K562 (cell line): ENCODE results near the gene SLX4IP. TPM values are rescaled to one million over a fixed set of nuclear protein-coding genes. Genes with fewer than 3 reads are reported as not detected.

Source experiments
- ATAC-seq: fragments of 200-7000 bp; cut with Tn5 transposase; 3 replicates; pipeline ENCODE4 v1.9.1; 2020; ENCODE audit warnings: moderate library complexity
- BruUV-seq: library from RNA; stranded (reverse); fragments of 400-500 nt; replicated peaks from 2 replicates; lab custom pipeline; 2021; lab: Mats Ljungman, UMichigan
- CTCF ChIA-PET: fragments of 300-600 bp; formaldehyde crosslinking; extraction: SDS; loops from one replicate; lab custom pipeline; 2021; ENCODE audit warnings: low intra/inter-chr PET ratio; lab: Yijun Ruan, JAX
- POLR2A ChIA-PET: fragments of 300-600, 350-650 bp; sonication (Branson Sonifier 250); formaldehyde crosslinking; extraction: SDS; loops from one replicate; lab custom pipeline; 2021; ENCODE audit warnings: antibody characterized with exemption, inconsistent platforms; lab: Yijun Ruan, JAX
- DNase-seq, 4 experiments: peaks; one replicate each; pipeline versions ENCODE4 v3.0.0 to v3.0.0-alpha.2; 2011 to 2018; ENCODE audit warnings: low spot score in 3 of 4, mixed read lengths in 3 of 4; ENCODE audit errors: extremely low read depth in 1 of 4
- FAIRE-seq: peaks from 2 replicates; lab custom pipeline; 2011; peaks lifted over from hg19 to GRCh38; lab: Jason Lieb, UNC
- H2AFZ ChIP-seq: 2 replicates; pipeline ENCODE4 v1.6.0; 2011; ENCODE audit warnings: low read depth, low read length, control low read depth, inconsistent platforms
- H3K27ac ChIP-seq: fragments of 200-600 bp; 3 replicates; pipeline ENCODE4 v1.8.0; 2011; ENCODE audit warnings: low read depth, mild to moderate bottlenecking, control low read depth, inconsistent platforms, low read length, moderate library complexity, mixed read lengths; ENCODE audit errors: extremely low read depth
- H3K27me3 ChIP-seq, 2 experiments: fragments of 300-600 bp in 1 of 2; 2 replicates in 1 of 2; 3 replicates in 1 of 2; pipeline versions ENCODE4 v1.6.0 to v1.8.0; 2011; ENCODE audit warnings: inconsistent platforms in 2 of 2, low read length in 2 of 2, mild to moderate bottlenecking in 1 of 2, mixed read lengths in 1 of 2, moderate library complexity in 1 of 2; ENCODE audit not compliant: control insufficient read depth in 2 of 2, insufficient read depth in 2 of 2
- H3K36me3 ChIP-seq: fragments of 300-600 bp; 3 replicates; pipeline ENCODE4 v1.8.0; 2011; ENCODE audit warnings: mild to moderate bottlenecking, low read length, inconsistent platforms; ENCODE audit not compliant: control insufficient read depth, insufficient read depth
- H3K4me1 ChIP-seq, 2 experiments: fragments of 200-600 bp in 1 of 2; replicated peaks in 1 of 2; 2 replicates in 1 of 2; 3 replicates in 1 of 2; pipeline versions ENCODE4 v1.5.1 to v1.8.0; 2011; ENCODE audit warnings: inconsistent platforms in 2 of 2, low read length in 2 of 2, mild to moderate bottlenecking in 1 of 2, mixed read lengths in 1 of 2, moderate library complexity in 1 of 2; ENCODE audit not compliant: control insufficient read depth in 2 of 2, insufficient read depth in 2 of 2
- H3K4me2 ChIP-seq: 2 replicates; pipeline ENCODE4 v1.6.1; 2011; ENCODE audit warnings: low read length, control low read depth, inconsistent platforms, mixed read lengths; ENCODE audit not compliant: insufficient read depth
- H3K4me3 ChIP-seq: fragments of 200-600 bp; sonication (generic), shearing (Covaris generic); 2 replicates; pipeline ENCODE4 v1.5.1; 2016; ENCODE audit warnings: control low read depth, inconsistent platforms
- H3K79me2 ChIP-seq: fragments of 200-600 bp; 3 replicates; pipeline ENCODE4 v1.8.0; 2011; ENCODE audit warnings: low read length, inconsistent platforms; ENCODE audit not compliant: control insufficient read depth, insufficient read depth
- H3K9ac ChIP-seq, 2 experiments: 2 replicates each; pipeline versions ENCODE4 v1.6.0 to v1.6.1; 2011; ENCODE audit warnings: low read depth in 2 of 2, low read length in 2 of 2, control low read depth in 1 of 2, inconsistent platforms in 1 of 2, mild to moderate bottlenecking in 1 of 2, mixed read lengths in 1 of 2; ENCODE audit not compliant: insufficient read depth in 1 of 2
- H3K9me1 ChIP-seq: one replicate; pipeline ENCODE4 v1.6.0; 2011; ENCODE audit warnings: inconsistent platforms, mild to moderate bottlenecking, low read length, moderate library complexity; ENCODE audit not compliant: control insufficient read depth, insufficient read depth
- H3K9me3 ChIP-seq: replicated peaks from 2 replicates; pipeline ENCODE4 v1.5.1; 2011; ENCODE audit warnings: low read depth, low read length, inconsistent platforms; ENCODE audit not compliant: control insufficient read depth, insufficient read depth
- H4K20me1 ChIP-seq: replicated peaks from 2 replicates; pipeline ENCODE4 v1.6.1; 2011; ENCODE audit warnings: low read length, inconsistent platforms, mixed read lengths; ENCODE audit not compliant: control insufficient read depth, insufficient read depth
- ATF4 ChIP-seq: fragments of 450-650 bp; formaldehyde crosslinking; IDR thresholded peaks from 2 replicates; pipeline ENCODE4 v1.4.0; 2022; ENCODE audit warnings: mild to moderate bottlenecking, moderate library complexity
- BCLAF1 ChIP-seq, 2 experiments: fragments of 450-650 bp in 1 of 2; IDR thresholded peaks; 2 replicates each; pipeline ENCODE4 v1.6.1; 2011 to 2017; ENCODE audit warnings: low read depth in 2 of 2, antibody characterized with exemption in 1 of 2, borderline replicate concordance in 1 of 2, low read length in 1 of 2, mild to moderate bottlenecking in 1 of 2, mixed read lengths in 1 of 2; ENCODE audit not compliant: control insufficient read depth in 1 of 2
- EZH2 ChIP-seq: IDR thresholded peaks from 2 replicates; pipeline ENCODE4 v1.6.1; 2012; ENCODE audit warnings: low read depth, mild to moderate bottlenecking, inconsistent platforms, low read length, borderline replicate concordance
- HNRNPK ChIP-seq: fragments of 200-400 bp; formaldehyde crosslinking; IDR thresholded peaks from one replicate; pipeline ENCODE4 v1.6.1; 2018; ENCODE audit warnings: mild to moderate bottlenecking, low read depth, low read length; ENCODE audit not compliant: poor library complexity, severe bottlenecking
- MYNN ChIP-seq, 2 experiments: sonication (generic); formaldehyde crosslinking in 1 of 2; IDR thresholded peaks; 2 replicates each; pipeline versions ENCODE4 v1.5.0 to v1.6.1; 2016 to 2020; ENCODE audit warnings: antibody characterized with exemption in 1 of 2, missing genetic modification reagents in 1 of 2
- WGBS: fragments of 100-300 bp; shearing (Covaris generic); methylation state at CpG from one replicate; pipeline ENCODE4 v1.1.6; 2016; ENCODE audit warnings: low coverage, mixed read lengths; ENCODE audit not compliant: insufficient coverage; ENCODE audit errors: missing lambda C conversion rate; 5-methylcytosine and 5-hydroxymethylcytosine counted together
- in situ Hi-C: fragments of 300-500 bp; cut with MboI; formaldehyde crosslinking; loops from 4 replicates; pipeline ENCODE4 v1.15.0; 2018; ENCODE audit warnings: inconsistent platforms, mixed read lengths
- intact Hi-C: fragments of 100-400 bp; cut with micrococcal nuclease; formaldehyde crosslinking; loops from 2 replicates; pipeline ENCODE4 v1.14.2; 2022
- polyA plus RNA-seq, 8 experiments: library from polyadenylated mRNA; depleted of rRNA in 4 of 8; stranded (reverse) in 5 of 8; unstranded in 3 of 8; fragments of >200 nt; fragmentation: Nextera tagmentation in 2 of 8; fragmentation: Illumina TruSeq in 1 of 8; extraction: Ambion mirVana in 2 of 8; extraction: Trizol in 1 of 8; gene quantifications; 2 replicates each; pipeline versions ENCODE4 v1.2.1 to v1.2.3, GENCODE V29; 2011 to 2014; ENCODE audit warnings: inconsistent platforms in 1 of 8, missing spikeins in 1 of 8
- total RNA-seq, 7 experiments: library from RNA; depleted of rRNA in 6 of 7; stranded (reverse); fragments of >200 nt in 6 of 7; fragmentation: Illumina TruSeq in 2 of 7; extraction: Trizol in 2 of 7; gene quantifications; 2 replicates each; pipeline versions ENCODE4 v1.2.1 to v1.2.3, GENCODE V29; 2011 to 2021; ENCODE audit warnings: low replicate concordance in 1 of 7

Gene SLX4IP
- total and polyA plus RNA-seq, 9 of the 15 experiments (the other 6 are each of a cell fraction or from before 2014, with no cell fraction given): 1.5 to 5.9 (median 3.5) TPM

GRCh38 chr20:10573273-10573950 lies 138.3 kb downstream of the SLX4IP start:
- Histone ChIP-seq H3K9me3 (no peaks in the 10 kb centered on the region), H3K27me3 (no peaks in the 10 kb centered on the region), H3K4me3 (no peak overlapping the region), H4K20me1 (no peaks in the 10 kb centered on the region), H3K79me2 (no peaks in the 10 kb centered on the region), H3K4me1 (no peaks in the 10 kb centered on the region), H2AFZ (no peak overlapping the region), H3K36me3 (no peaks in the 10 kb centered on the region), H3K27ac (no peak overlapping the region), H3K9me1 (no peaks in the 10 kb centered on the region), H3K4me2 (no peak overlapping the region), H3K9ac (no peak overlapping the region)
- BruUV-seq: no TSS peak
- TF ChIP-seq BCLAF1 (IDR thresholded peaks at IDR 0.05; ENCODE audit: borderline replicate concordance in 1 of 2, control insufficient read depth in 1 of 2, low read depth in 2 of 2, low read length in 1 of 2): no peak
- TF ChIP-seq EZH2: no peak
- TF ChIP-seq MYNN (IDR thresholded peaks at IDR 0.05): no peak
- TF ChIP-seq MYNN (CRISPR knock-in tag; IDR thresholded peaks at IDR 0.05): no peak
- TF ChIP-seq ATF4: no peak
- no peak for TF ChIP-seq HNRNPK
- in situ Hi-C loops: no loop called here
- FAIRE-seq (no peak), ATAC-seq (no peak), DNase-seq (no peak)
- POLR2A ChIA-PET: no interaction called here
- intact Hi-C loops: no loop called here
- 54% methylated on average over 2 of the region's 2 CpGs for WGBS
- CTCF ChIA-PET: no interaction called here
